ENCODE measurements around the gene SEMA3E. TPM values are rescaled to one million over a fixed set of nuclear protein-coding genes. Genes with fewer than 3 reads are reported as not detected.

The SEMA3E gene
- total and polyA plus RNA-seq, 2 experiments from 2014 or later = 0.75 to 0.92 TPM

DNA sequence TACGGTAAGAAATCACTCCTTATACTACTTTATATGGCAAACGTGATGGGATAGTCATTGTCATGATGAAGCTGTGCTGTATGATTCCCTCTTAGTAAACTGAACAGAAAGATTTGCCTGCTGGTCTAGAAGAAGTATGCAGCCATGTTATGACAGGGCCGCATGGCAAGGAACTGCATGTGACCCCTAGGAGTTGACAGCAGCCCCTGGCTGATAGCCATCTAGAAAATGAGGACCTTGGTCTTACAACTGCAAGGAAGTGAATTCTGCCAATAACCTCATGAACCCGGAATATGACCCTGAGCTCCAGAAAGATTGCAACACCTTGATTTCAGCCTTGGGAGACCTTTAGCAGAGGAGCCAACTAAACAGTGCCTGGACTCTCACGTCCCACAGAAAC is 193.3 kb downstream of the SEMA3E start:
- no peak for DNase-seq (ENCODE audit: low read depth in 1 of 2, low spot score in 1 of 2)
- Histone ChIP-seq H3K27me3 (peaks cover 14% of the 10 kb centered on the region), H3K9me3 (ENCODE audit: low read depth) (no peaks in the 10 kb centered on the region), H3K4me3 (no peak overlapping the region), H3K36me3 (no peaks in the 10 kb centered on the region), H3K4me1 (ENCODE audit: low read depth) (peaks cover 7% of the 10 kb centered on the region), H3K27ac (no peak overlapping the region)
- TF ChIP-seq, protein P1, sequence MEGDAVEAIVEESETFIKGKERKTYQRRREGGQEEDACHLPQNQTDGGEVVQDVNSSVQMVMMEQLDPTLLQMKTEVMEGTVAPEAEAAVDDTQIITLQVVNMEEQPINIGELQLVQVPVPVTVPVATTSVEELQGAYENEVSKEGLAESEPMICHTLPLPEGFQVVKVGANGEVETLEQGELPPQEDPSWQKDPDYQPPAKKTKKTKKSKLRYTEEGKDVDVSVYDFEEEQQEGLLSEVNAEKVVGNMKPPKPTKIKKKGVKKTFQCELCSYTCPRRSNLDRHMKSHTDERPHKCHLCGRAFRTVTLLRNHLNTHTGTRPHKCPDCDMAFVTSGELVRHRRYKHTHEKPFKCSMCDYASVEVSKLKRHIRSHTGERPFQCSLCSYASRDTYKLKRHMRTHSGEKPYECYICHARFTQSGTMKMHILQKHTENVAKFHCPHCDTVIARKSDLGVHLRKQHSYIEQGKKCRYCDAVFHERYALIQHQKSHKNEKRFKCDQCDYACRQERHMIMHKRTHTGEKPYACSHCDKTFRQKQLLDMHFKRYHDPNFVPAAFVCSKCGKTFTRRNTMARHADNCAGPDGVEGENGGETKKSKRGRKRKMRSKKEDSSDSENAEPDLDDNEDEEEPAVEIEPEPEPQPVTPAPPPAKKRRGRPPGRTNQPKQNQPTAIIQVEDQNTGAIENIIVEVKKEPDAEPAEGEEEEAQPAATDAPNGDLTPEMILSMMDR (IDR thresholded peaks at IDR 0.05; ENCODE audit: low read depth, low read length) = no peak

DNA sequence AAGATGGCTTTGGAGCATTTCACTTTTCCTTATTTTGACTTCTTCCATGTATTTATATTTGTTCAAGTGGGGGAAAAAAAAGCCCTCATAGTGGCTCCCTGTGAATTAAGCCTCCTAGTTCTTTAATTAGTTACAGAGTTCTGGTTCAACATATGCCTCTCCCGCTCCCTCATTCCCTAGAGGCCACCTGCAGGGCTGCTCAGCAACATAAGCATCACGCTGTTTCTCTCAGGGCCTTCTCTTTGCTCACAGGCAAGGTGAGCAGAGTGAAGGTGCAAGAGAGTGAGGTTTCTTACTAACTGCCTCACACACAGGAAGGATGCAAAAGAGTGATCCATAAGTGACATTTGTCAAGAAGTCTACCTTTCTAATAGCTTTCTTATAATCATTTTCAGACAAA is 196.7 kb downstream of the SEMA3E start:
- TF ChIP-seq, protein P1 (IDR thresholded peaks at IDR 0.05; ENCODE audit: low read depth, low read length) = no peak
- no peak overlapping the region for H3K27ac ChIP-seq
- no peaks in the 10 kb centered on the region for H3K27me3 ChIP-seq
- no peak for DNase-seq (ENCODE audit: low read depth in 1 of 2, low spot score in 1 of 2)
- peaks cover 3% of the 10 kb centered on the region for H3K4me1 ChIP-seq (ENCODE audit: low read depth)
- H3K36me3 ChIP-seq = no peaks in the 10 kb centered on the region
- no peaks in the 10 kb centered on the region for H3K9me3 ChIP-seq (ENCODE audit: low read depth)
- no peak overlapping the region for H3K4me3 ChIP-seq

GRCh38 chr7:83451501-83452045 is 197.4 kb downstream of the SEMA3E start:
- TF ChIP-seq, protein P1 (IDR thresholded peaks at IDR 0.05; ENCODE audit: low read depth, low read length) = no peak
- Histone ChIP-seq H3K27me3 (no peaks in the 10 kb centered on the region), H3K9me3 (ENCODE audit: low read depth) (no peaks in the 10 kb centered on the region), H3K4me1 (ENCODE audit: low read depth) (no peaks in the 10 kb centered on the region), H3K36me3 (no peaks in the 10 kb centered on the region), H3K27ac (no peak overlapping the region), H3K4me3 (no peak overlapping the region)
- DNase-seq (ENCODE audit: low read depth in 1 of 2, low spot score in 1 of 2) = no peak

DNA sequence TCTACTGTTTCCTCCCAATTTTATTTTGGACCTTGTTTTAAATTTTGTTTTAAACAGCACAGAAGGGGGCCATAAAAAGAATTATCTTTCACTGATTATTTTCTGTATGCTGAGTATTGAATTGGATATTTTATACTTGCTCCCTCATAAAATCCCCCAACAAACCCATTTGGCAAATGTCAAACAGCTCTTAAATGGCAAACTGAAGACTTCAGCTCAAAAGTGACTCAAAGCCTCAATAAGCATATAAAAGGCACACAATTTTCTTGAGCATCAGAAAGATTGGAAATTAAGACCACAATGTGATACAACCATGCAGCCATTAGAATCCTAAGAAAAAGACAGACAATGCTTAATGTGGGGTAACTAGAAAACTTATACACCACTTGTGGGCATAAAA is 199.2 kb downstream of the SEMA3E start:
- Histone ChIP-seq H3K27ac (no peak overlapping the region), H3K4me1 (ENCODE audit: low read depth) (no peaks in the 10 kb centered on the region), H3K36me3 (no peaks in the 10 kb centered on the region), H3K27me3 (no peaks in the 10 kb centered on the region), H3K9me3 (ENCODE audit: low read depth) (no peaks in the 10 kb centered on the region), H3K4me3 (no peak overlapping the region)
- TF ChIP-seq, protein P1 (IDR thresholded peaks at IDR 0.05; ENCODE audit: low read depth, low read length) = no peak
- no peak for DNase-seq (ENCODE audit: low read depth in 1 of 2, low spot score in 1 of 2)

DNA sequence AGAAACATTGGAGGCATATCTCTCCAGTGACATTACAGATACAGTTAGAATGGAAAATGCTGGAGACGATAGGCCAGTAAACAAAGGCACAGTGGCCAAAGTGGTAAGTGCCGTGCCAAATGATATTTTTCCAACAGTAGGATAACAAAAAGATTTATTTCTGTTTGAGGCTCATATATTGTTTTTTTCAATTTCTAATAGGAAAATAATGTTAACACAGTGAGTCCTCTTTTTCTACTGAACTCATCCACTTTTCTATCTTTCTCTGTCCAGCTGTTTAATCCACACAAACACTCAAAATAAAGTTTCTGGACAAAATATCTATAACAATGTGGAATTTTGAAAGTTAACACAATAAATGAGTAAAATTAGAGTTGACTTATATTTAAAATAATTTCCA is 201.3 kb downstream of the SEMA3E start:
- H3K4me3 ChIP-seq = no peak overlapping the region

More for the DNA sequence above, 201.3 kb downstream of the SEMA3E start:
- no peaks in the 10 kb centered on the region for H3K9me3 ChIP-seq (ENCODE audit: low read depth)
- no peaks in the 10 kb centered on the region for H3K27me3 ChIP-seq
- no peaks in the 10 kb centered on the region for H3K4me1 ChIP-seq (ENCODE audit: low read depth)
- H3K36me3 ChIP-seq = no peaks in the 10 kb centered on the region
- TF ChIP-seq, protein P1 (IDR thresholded peaks at IDR 0.05; ENCODE audit: low read depth, low read length) = no peak
- DNase-seq (ENCODE audit: low read depth in 1 of 2, low spot score in 1 of 2) = no peak
- no peak overlapping the region for H3K27ac ChIP-seq

Data from cardiac muscle cell (in vitro differentiated cells and primary cell).